Lower leg skin (tissue), 3 donors: Measurements from ENCODE around the gene ANAPC10.

Experiments used
- CTCF ChIP-seq, 3 donors: fragments of 450-650 bp; IDR thresholded peaks; one replicate each; pipeline ENCODE4 v1.5.1; 2016; ENCODE audit warnings: antibody characterized with exemption in 3 of 3, mild to moderate bottlenecking in 3 of 3, moderate library complexity in 2 of 3
- POLR2A ChIP-seq, 2 donors: fragments of 450-650 bp; IDR thresholded peaks; one replicate each; pipeline ENCODE4 v1.6.1; 2016 to 2017; ENCODE audit warnings: antibody characterized with exemption in 2 of 2, mild to moderate bottlenecking in 1 of 2, moderate library complexity in 1 of 2

- TF ChIP-seq CTCF (IDR thresholded peaks at IDR 0.05) (no peak), POLR2A (IDR thresholded peaks at IDR 0.05) (no peak)
Measured at GRCh38 chr4:145034727-145035211, 63.2 kb downstream of the ANAPC10 start.
